ENCODE measurements around the gene VEGFA.
A peak's percentile ranks its signal among the peaks of the same experiment; 100 is the strongest.

VEGFA gene

DNA sequence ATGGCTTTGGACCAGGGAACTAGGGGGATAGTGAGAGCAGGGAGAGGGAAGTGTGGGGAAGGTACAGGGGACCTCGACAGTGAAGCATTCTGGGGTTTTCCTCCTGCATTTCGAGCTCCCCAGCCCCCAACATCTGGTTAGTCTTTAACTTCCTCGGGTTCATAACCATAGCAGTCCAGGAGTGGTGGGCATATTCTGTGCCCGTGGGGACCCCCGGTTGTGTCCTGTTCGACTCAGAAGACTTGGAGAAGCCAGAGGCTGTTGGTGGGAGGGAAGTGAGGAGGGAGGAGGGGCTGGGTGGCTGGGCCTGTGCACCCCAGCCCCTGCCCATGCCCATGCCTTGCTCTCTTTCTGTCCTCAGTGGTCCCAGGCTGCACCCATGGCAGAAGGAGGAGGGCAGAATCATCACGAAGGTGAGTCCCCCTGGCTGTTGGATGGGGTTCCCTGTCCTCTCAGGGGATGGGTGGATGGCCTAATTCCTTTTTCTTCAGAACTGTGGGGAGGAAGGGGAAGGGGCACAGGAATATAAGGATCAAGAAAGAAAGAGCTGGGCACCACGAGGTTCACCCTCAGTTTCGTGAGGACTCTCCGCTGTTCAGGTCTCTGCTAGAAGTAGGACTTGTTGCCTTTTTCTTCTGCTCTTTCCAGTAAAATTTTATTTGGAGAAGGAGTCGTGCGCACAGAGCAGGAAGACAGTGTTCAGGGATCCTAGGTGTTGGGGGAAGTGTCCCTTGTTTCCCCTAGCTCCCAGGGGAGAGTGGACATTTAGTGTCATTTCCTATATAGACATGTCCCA, 4.2 kb downstream of the VEGFA start:
- no peak for DNase-seq

DNA sequence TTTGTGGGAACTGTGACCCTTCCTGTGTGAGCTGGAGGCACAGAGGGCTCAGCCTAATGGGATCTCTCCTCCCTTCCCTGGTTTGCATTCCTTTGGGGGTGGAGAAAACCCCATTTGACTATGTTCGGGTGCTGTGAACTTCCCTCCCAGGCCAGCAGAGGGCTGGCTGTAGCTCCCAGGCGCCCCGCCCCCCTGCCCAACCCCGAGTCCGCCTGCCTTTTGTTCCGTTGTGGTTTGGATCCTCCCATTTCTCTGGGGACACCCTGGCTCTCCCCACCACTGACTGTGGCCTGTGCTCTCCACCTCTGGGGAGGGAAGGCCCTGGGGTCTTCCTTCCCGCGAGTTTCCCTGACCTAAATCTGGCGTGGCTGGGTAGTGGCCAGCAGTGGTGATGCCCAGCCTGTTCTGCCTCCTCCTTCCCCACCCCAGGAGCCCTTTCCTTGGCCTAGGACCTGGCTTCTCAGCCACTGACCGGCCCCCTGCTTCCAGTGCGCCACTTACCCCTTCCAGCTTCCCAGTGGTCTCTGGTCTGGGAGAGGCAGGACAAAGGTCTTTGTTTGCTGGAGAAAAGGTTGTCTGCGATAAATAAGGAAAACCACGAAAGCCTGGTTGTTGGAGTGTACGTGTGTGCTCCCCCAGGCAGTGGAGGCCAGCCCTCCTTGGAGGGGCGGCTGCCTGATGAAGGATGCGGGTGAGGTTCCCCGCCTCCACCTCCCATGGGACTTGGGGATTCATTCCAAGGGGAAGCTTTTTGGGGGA, 4.9 kb downstream of the VEGFA start:
- DNase-seq = peak; percentile 60

DNA sequence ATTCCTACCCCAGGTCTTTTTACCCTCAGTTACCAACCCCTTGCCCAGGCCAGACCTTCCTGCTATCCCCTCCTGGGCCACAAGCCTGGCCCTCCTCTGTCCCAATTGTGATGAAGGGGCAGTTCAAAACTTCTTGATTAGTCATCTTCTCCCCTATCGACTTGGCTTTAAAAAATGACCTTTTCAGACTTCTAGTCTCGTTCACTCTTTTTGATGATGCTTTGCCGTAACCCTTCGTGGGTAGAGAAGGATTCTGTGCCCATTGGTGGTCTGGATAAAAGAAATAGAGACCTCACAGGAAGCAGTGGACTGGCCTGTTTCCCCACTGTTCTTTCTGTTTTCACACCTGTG, 5.5 kb downstream of the VEGFA start:
- DNase-seq = no peak

DNA sequence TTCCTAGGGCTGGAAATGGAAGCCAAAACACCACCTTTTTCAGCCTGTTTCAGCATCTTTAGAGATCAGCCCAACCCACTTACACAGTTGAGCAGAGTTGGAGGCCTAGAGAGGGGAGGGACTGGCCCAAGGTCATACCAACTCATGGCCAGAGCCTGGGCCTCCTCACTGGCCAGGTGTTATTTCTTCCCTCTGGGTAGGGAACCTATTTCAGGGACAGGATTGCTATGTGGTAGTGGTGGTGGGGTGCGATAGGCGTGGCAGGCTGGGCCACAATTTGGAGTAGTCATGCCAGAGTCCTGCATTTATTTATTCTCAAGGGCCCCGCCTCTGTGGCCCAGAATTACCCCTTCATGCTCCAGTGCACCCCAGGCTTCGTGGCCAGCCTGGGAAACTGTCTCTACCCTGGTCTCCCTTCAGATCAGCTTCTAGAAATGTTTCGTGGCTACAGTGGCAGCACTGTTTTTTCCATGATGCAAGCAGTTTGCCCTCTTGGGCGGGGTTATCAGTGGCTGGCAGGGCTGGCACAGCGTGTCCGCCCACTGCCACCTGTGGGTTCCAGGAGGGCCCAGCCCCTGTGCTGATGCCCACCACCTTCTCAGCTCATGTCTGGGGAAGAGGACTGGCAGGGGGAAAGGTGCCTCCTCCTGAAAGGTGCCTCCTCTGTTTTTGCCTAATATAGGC, 6.2 kb downstream of the VEGFA start:
- no peak for DNase-seq

DNA sequence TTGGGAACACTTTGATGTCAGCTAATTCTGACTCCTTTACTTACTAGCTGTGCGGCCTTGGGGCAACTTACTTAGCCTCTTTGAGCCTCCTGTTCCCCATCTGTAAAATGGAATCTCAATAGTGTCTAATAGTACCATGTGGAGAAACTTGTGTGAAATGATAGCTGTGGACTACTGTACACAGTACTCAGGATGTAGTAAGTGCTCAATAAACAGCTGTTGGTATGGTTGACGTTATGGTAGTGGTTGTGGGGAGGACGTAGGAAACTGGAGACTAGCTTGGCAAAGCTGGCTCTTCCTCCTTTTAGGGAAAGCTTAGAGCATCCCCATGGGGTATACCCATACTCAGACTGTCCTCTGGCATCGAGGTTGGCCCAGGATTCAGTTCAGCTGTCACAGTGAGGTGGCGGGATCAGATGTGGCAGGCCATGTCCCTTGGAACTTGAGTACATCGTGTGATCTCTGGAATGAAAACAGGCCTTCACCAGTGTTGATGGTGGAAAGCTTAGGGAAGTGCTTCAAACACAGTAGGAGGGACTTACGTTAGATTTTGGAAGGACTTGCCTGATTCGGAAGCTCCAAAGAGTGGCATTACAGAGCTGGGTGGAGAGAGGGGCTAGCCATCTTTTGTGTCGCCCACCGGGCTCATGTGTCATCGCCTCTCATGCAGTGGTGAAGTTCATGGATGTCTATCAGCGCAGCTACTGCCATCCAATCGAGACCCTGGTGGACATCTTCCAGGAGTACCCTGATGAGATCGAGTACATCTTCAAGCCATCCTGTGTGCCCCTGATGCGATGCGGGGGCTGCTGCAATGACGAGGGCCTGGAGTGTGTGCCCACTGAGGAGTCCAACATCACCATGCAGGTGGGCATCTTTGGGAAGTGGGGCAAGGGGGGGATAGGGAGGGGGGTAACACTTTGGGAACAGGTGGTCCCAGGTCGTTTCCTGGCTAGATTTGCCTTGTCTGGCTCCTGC, 7.1 kb downstream of the VEGFA start:
- no peak for DNase-seq

DNA sequence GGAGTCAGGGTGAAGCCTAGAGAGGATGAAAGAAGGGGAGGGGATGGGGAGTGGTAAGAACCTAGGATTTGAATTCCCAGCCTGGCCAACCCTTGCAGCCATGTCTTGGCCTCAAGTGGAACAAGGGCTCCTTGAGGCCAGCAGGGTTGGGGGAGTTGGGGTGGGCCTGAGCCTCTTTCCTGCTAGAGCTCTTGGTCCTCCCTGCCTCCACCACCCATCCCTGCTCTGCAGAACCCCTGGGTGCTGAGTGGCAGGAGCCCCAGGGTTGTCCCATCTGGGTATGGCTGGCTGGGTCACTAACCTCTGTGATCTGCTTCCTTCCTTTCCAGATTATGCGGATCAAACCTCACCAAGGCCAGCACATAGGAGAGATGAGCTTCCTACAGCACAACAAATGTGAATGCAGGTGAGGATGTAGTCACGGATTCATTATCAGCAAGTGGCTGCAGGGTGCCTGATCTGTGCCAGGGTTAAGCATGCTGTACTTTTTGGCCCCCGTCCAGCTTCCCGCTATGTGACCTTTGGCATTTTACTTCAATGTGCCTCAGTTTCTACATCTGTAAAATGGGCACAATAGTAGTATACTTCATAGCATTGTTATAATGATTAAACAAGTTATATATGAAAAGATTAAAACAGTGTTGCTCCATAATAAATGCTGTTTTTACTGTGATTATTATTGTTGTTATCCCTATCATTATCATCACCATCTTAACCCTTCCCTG, 8.3 kb downstream of the VEGFA start:
- DNase-seq = no peak

DNA sequence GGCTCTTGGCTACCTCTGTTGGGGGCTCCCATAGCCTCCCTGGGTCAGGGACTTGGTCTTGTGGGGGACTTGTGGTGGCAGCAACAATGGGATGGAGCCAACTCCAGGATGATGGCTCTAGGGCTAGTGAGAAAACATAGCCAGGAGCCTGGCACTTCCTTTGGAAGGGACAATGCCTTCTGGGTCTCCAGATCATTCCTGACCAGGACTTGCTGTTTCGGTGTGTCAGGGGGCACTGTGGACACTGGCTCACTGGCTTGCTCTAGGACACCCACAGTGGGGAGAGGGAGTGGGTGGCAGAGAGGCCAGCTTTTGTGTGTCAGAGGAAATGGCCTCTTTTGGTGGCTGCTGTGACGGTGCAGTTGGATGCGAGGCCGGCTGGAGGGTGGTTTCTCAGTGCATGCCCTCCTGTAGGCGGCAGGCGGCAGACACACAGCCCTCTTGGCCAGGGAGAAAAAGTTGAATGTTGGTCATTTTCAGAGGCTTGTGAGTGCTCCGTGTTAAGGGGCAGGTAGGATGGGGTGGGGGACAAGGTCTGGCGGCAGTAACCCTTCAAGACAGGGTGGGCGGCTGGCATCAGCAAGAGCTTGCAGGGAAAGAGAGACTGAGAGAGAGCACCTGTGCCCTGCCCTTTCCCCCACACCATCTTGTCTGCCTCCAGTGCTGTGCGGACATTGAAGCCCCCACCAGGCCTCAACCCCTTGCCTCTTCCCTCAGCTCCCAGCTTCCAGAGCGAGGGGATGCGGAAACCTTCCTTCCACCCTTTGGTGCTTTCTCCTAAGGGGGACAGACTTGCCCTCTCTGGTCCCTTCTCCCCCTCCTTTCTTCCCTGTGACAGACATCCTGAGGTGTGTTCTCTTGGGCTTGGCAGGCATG, 9.2 kb downstream of the VEGFA start:
- no peak for DNase-seq

DNA sequence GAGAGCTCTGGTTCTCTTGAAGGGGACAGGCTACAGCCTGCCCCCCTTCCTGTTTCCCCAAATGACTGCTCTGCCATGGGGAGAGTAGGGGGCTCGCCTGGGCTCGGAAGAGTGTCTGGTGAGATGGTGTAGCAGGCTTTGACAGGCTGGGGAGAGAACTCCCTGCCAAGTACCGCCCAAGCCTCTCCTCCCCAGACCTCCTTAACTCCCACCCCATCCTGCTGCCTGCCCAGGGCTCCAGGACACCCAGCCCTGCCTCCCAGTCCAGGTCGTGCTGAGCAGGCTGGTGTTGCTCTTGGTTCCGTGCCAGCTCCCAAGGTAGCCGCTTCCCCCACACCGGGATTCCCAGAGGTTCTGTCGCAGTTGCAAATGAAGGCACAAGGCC, 9.8 kb downstream of the VEGFA start:
- no peak for DNase-seq

DNA sequence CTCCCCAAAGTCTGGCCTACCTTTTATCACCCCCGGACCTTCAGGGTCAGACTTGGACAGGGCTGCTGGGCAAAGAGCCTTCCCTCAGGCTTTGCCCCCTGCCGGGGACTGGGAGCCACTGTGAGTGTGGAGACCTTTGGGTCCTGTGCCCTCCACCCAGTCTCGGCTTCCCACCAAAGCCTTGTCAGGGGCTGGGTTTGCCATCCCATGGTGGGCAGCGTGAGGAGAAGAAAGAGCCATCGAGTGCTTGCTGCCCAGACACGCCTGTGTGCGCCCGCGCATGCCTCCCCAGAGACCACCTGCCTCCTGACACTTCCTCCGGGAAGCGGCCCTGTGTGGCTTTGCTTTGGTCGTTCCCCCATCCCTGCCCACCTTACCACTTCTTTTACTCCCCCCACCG, 10.3 kb downstream of the VEGFA start:
- no peak for DNase-seq

DNA sequence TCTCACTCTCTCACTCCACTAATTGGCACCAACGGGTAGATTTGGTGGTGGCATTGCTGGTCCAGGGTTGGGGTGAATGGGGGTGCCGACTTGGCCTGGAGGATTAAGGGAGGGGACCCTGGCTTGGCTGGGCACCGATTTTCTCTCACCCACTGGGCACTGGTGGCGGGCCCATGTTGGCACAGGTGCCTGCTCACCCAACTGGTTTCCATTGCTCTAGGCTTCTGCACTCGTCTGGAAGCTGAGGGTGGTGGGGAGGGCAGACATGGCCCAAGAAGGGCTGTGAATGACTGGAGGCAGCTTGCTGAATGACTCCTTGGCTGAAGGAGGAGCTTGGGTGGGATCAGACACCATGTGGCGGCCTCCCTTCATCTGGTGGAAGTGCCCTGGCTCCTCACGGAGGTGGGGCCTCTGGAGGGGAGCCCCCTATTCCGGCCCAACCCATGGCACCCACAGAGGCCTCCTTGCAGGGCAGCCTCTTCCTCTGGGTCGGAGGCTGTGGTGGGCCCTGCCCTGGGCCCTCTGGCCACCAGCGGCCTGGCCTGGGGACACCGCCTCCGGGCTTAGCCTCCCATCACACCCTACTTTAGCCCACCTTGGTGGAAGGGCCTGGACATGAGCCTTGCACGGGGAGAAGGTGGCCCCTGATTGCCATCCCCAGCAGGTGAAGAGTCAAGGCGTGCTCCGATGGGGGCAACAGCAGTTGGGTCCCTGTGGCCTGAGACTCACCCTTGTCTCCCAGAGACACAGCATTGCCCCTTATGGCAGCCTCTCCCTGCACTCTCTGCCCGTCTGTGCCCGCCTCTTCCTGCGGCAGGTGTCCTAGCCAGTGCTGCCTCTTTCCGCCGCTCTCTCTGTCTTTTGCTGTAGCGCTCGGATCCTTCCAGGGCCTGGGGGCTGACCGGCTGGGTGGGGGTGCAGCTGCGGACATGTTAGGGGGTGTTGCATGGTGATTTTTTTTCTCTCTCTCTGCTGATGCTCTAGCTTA, 11.2 kb downstream of the VEGFA start:
- DNase-seq = no peak

DNA sequence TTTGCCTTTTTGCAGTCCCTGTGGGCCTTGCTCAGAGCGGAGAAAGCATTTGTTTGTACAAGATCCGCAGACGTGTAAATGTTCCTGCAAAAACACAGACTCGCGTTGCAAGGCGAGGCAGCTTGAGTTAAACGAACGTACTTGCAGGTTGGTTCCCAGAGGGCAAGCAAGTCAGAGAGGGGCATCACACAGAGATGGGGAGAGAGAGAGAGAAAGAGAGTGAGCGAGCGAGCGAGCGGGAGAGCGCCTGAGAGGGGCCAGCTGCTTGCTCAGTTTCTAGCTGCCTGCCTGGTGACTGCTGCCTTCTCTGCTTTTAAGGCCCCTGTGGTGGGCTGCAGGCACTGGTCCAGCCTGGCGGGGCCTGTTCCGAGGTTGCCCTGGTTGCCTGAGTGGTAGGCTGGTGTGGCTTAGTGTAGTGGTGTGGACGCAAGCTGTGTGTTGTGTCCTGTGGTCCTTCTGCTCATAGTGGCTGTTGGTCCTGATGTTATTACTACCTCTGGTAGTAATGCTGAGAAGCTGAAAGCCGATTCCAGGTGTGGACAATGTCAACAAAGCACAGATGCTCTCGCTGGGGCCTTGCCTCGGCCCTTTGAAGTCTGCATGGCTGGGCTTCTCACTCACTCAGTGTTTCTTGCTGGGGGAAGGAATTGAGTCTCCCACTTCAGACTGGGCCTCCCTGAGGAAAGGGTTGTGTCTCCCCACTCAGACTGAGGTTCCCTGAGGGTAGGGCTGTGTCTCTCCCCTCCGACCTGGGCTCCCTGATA, 12.1 kb downstream of the VEGFA start:
- no peak for DNase-seq

DNA sequence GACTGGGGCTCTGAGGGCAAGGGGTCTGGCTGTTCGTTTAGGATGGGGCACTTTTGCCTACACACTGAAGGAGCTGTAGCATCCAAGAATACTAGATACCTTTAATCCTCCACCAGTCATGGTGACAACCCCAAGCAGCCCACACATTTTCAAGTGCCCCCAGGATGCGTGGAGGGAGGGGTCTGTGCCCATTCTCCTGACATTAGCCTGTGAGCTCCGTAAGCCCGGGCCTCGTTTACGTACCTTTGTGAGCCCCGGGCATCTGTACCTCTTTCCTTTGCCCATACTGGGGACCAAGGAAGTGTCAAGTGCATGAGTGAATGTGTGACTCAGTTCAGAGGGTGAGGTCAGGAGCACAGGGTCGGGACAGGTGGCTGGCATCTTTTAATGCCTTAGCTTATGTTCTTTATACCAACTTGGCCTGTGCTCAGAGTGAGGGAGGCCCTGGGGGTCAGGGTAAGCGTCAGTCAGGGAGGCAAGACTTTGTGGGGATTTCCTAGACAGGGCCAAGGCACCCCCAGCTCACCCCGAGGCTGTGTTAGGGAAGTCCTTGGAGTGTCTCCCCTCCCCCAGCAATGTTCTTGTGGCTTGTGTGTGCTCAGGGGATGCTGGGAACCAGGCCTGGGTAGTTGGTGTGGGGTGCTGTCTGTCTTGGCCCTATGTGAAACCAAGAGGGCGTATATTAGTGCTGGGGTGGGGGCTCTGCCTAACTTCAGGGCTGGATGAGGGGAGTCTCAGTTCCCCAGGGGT, 12.9 kb downstream of the VEGFA start:
- no peak for DNase-seq

DNA sequence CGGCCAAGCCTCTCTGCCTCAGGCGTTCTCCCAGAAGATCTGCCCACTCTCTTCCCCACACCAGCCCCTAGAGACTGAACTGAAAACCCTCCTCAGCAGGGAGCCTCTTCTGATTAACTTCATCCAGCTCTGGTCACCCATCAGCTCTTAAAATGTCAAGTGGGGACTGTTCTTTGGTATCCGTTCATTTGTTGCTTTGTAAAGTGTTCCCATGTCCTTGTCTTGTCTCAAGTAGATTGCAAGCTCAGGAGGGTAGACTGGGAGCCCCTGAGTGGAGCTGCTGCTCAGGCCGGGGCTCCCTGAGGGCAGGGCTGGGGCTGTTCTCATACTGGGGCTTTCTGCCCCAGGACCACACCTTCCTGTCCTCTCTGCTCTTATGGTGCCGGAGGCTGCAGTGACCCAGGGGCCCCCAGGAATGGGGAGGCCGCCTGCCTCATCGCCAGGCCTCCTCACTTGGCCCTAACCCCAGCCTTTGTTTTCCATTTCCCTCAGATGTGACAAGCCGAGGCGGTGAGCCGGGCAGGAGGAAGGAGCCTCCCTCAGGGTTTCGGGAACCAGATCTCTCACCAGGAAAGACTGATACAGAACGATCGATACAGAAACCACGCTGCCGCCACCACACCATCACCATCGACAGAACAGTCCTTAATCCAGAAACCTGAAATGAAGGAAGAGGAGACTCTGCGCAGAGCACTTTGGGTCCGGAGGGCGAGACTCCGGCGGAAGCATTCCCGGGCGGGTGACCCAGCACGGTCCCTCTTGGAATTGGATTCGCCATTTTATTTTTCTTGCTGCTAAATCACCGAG, 14.2 kb downstream of the VEGFA start:
- no peak for DNase-seq

DNA sequence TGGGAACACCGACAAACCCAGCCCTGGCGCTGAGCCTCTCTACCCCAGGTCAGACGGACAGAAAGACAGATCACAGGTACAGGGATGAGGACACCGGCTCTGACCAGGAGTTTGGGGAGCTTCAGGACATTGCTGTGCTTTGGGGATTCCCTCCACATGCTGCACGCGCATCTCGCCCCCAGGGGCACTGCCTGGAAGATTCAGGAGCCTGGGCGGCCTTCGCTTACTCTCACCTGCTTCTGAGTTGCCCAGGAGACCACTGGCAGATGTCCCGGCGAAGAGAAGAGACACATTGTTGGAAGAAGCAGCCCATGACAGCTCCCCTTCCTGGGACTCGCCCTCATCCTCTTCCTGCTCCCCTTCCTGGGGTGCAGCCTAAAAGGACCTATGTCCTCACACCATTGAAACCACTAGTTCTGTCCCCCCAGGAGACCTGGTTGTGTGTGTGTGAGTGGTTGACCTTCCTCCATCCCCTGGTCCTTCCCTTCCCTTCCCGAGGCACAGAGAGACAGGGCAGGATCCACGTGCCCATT, 15.3 kb downstream of the VEGFA start:
- no peak for DNase-seq

DNA sequence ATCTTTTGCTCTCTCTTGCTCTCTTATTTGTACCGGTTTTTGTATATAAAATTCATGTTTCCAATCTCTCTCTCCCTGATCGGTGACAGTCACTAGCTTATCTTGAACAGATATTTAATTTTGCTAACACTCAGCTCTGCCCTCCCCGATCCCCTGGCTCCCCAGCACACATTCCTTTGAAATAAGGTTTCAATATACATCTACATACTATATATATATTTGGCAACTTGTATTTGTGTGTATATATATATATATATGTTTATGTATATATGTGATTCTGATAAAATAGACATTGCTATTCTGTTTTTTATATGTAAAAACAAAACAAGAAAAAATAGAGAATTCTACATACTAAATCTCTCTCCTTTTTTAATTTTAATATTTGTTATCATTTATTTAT, 15.9 kb downstream of the VEGFA start:
- no peak for DNase-seq

DNA sequence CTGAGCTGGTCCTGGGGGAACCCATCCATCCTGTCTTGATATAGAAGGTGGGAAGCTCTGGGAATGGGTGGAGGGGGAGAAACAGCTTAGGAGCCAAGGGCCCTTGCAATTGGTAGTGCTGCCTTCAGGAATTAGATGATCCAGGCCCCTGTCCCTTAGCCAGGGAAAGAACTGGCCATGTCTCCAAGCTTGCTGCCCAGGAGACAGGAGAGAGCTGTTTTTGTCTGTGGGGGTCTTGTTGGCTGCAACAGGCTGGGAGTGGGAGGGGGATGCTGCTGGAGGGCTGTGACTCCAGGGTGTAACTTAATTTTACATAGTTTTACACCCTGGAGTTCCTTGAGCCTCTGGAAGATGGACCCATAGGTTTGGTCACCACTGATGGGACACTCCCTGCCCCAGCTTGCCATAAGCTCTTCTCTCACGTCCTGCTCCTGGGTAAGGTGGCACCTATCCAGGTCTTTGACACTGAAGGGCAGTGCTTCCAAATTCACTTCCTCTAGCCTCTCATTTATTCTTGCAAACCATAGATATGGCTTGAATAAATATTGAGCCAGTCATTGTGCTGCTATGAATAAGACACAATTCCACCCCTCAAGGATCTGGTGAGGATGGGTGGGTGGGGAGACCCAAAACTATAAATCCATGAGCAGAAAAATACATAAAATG, 16.8 kb downstream of the VEGFA start:
- DNase-seq = no peak

All from amniotic stem cell (primary cell).